Breast epithelium (tissue), 4 donors: ENCODE results near the gene PSMB5. TPM values are rescaled to one million over a fixed set of nuclear protein-coding genes. Genes with fewer than 3 reads are reported as not detected.
A peak's percentile ranks its signal among the peaks of the same experiment; 100 is the strongest.

Experiments used
- DNase-seq, 2 donors: peaks; one replicate each; pipeline ENCODE4 v3.0.0-alpha.2; 2019; ENCODE audit warnings: low spot score in 2 of 2
- H3K27ac ChIP-seq, 2 donors: fragments of 200-600 bp; sonication (generic) in 1 of 2; one replicate each; pipeline ENCODE4 v1.5.1; 2016 to 2019; ENCODE audit warnings: mild to moderate bottlenecking in 1 of 2
- H3K27me3 ChIP-seq, 2 donors: fragments of 200-600 bp; sonication (generic) in 1 of 2; one replicate each; pipeline versions ENCODE4 v1.5.1 to v1.6.0; 2017 to 2019; ENCODE audit warnings: control low read depth in 1 of 2, mild to moderate bottlenecking in 1 of 2
- H3K36me3 ChIP-seq: fragments of 200-600 bp; one replicate; pipeline ENCODE4 v1.5.1; 2019
- H3K4me1 ChIP-seq, 2 donors: fragments of 200-600 bp; sonication (generic); one replicate each; pipeline ENCODE4 v1.5.1; 2016 to 2019; ENCODE audit warnings: control low read depth in 1 of 2
- H3K4me3 ChIP-seq, 3 donors: fragments of 200-600 bp; sonication (generic); 1 replicate in 2 of 3; 2 replicates in 1 of 3; pipeline ENCODE4 v1.5.1; 2016 to 2019; ENCODE audit warnings: mild to moderate bottlenecking in 3 of 3, moderate library complexity in 2 of 3
- H3K9me3 ChIP-seq, 2 donors: fragments of 200-600 bp; sonication (generic) in 1 of 2; one replicate each; pipeline ENCODE4 v1.5.1; 2016 to 2019; ENCODE audit warnings: control low read depth in 1 of 2
- CTCF ChIP-seq, 3 donors: fragments of 450-650 bp; IDR thresholded peaks; one replicate each; pipeline ENCODE4 v1.5.1; 2016 to 2017; ENCODE audit warnings: antibody characterized with exemption in 3 of 3, mild to moderate bottlenecking in 3 of 3, moderate library complexity in 3 of 3
- POLR2A ChIP-seq: fragments of 450-650 bp; IDR thresholded peaks from one replicate; pipeline ENCODE4 v1.6.1; 2016; ENCODE audit warnings: antibody characterized with exemption, mild to moderate bottlenecking, moderate library complexity
- POLR2AphosphoS5 ChIP-seq, 3 donors: sonication (generic); formaldehyde crosslinking; IDR thresholded peaks; one replicate each; pipeline ENCODE4 v1.6.1; 2017; ENCODE audit warnings: antibody characterized with exemption in 3 of 3
- intact Hi-C: fragments of 100-400 bp; cut with DNase I; formaldehyde crosslinking; loops from one replicate; pipeline ENCODE4 v1.15.1; 2023; ENCODE audit warnings: low total_unique reads
- total RNA-seq, 3 donors: library from RNA; depleted of rRNA; stranded (reverse); fragments of >200 nt; gene quantifications; one replicate each; pipeline ENCODE4 v1.1.0, GENCODE V29; 2016

The PSMB5 gene
- total RNA-seq, 3 donors from 2014 or later, result 120 to 144 (median 129) TPM

- no peak for DNase-seq
- Histone ChIP-seq H3K4me3 (no peak overlapping the region), H3K4me1 (no peaks in the 10 kb centered on the region), H3K36me3 (no peaks in the 10 kb centered on the region), H3K9me3 (no peaks in the 10 kb centered on the region), H3K27ac (no peak overlapping the region), H3K27me3 (no peaks in the 10 kb centered on the region)
- intact Hi-C loops, result no loop called here
- no peak for TF ChIP-seq POLR2AphosphoS5 (IDR thresholded peaks at IDR 0.05)
- TF ChIP-seq POLR2A, result no peak
- TF ChIP-seq CTCF (IDR thresholded peaks at IDR 0.05), result no peak
Measured at GRCh38 chr14:23013054-23013748, 21.5 kb downstream of the PSMB5 start.

DNA sequence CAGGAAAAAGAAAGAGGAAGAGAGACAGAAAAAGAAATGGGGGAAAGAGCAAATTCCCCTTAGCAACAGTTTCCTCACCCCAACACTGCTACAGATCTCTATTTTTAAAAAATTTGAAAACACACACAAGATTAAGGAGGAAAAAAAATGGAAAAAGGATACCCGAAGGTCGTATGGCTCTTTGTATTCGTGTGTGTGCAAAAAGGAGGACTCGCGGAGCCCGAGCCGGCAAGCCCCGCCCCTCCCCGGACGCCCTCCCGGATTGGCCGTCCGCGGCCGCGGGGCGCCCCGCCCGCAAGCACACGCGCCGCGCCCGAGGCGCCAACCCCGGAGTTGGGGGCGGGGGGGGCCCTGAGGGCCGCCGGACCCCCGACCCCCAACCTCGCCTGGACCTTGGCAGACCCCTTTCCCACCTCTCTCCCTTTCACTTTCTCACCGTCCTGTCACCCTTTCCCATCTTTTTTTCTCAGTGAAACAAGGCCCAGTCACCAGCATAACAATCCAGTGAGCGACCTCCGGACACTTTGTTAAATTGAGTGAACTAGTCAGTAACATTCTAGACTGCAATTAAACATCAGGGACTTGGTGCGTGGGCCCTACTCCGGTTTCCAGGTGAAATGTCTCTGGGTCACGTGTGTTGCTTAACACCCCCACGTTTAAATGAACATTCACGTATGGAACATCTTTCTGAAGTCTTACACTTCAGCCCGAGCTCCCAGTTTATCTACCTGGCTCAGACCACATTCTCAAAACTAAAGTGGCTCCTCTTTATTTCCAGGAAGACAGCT lies 24.6 kb downstream of the PSMB5 start, which contains the start of gene C14orf93:
TSS of gene C14orf93 (minus strand) at position 205 of the 788 bp plus-strand sequence. CDS start 11,120 bp downstream, outside the sequence.
- TF ChIP-seq CTCF (IDR thresholded peaks at IDR 0.05) (no peak), POLR2A (no peak), POLR2AphosphoS5 (IDR thresholded peaks at IDR 0.05) (peak in 1 of 3 donors; percentile 4)
- intact Hi-C loops, result no loop called here
- Histone ChIP-seq H3K36me3 (no peaks in the 10 kb centered on the region), H3K4me3 (peak within 1 kb of the TSS; percentile 47 to 78 (median 56)), H3K9me3 (no peaks in the 10 kb centered on the region), H3K27ac (peak within 1 kb of the TSS; percentile 90 to 92), H3K27me3 (no peaks in the 10 kb centered on the region), H3K4me1 (peaks cover 0 to 5% of the 10 kb centered on the region in 2 donors)
- peak; percentile 70 to 82 for DNase-seq

DNA sequence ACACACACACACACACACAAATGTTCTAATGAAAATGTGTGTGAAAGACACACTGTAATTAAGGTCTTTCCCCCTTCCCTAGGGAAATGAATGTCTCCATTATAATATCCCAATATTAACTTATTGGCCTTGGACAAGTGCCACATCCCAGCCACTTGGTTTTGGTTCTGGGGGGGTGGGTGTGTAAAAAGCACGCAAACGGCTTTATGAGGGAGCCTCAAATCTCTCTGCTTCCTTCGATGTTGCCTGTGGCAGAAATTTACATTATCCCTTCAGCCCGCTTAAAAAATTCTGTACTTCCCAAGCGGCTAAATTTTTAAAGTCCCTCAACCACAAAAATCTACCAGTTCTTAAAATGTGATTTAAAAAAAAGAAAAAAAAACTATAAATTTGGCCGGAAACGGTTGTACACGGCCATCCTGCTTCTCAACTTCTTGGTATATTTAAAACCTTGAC lies 25.2 kb downstream of the PSMB5 start:
- TF ChIP-seq CTCF (IDR thresholded peaks at IDR 0.05) (no peak), POLR2AphosphoS5 (IDR thresholded peaks at IDR 0.05) (peak in 1 of 3 donors; percentile 1), POLR2A (no peak)
- Histone ChIP-seq H3K4me3 (peak overlapping the region; percentile 47 to 78 (median 56)), H3K36me3 (no peaks in the 10 kb centered on the region), H3K27ac (peak overlapping the region; percentile 32 to 90), H3K27me3 (no peaks in the 10 kb centered on the region), H3K9me3 (no peaks in the 10 kb centered on the region), H3K4me1 (peaks cover 0 to 5% of the 10 kb centered on the region in 2 donors)
- intact Hi-C loops, result no loop called here
- DNase-seq, result no peak

- intact Hi-C loops, result no loop called here
- no peak for DNase-seq
- Histone ChIP-seq H3K9me3 (no peaks in the 10 kb centered on the region), H3K4me3 (no peak overlapping the region), H3K27me3 (no peaks in the 10 kb centered on the region), H3K27ac (no peak overlapping the region), H3K36me3 (no peaks in the 10 kb centered on the region), H3K4me1 (peaks cover 0 to 5% of the 10 kb centered on the region in 2 donors)
- TF ChIP-seq POLR2AphosphoS5 (IDR thresholded peaks at IDR 0.05) (no peak), CTCF (IDR thresholded peaks at IDR 0.05) (no peak), POLR2A (no peak)
Measured at GRCh38 chr14:23008831-23009230, 25.9 kb downstream of the PSMB5 start.
